GM12878 (cell line): Measurements from ENCODE around the gene SH2D2A. TPM values are rescaled to one million over a fixed set of nuclear protein-coding genes. Genes with fewer than 3 reads are reported as not detected.

Experiments used
- ATAC-seq: fragments of 200-7000 bp; cut with Tn5 transposase; 3 replicates; pipeline ENCODE4 v1.9.1; 2020; ENCODE audit warnings: mild to moderate bottlenecking, moderate library complexity
- BruUV-seq: library from RNA; stranded (reverse); fragments of 400-500 nt; replicated peaks from 2 replicates; lab custom pipeline; 2021; lab: Mats Ljungman, UMichigan
- CTCF ChIA-PET: fragments of 300-600 bp; sonication (Branson Sonifier 250); formaldehyde crosslinking; extraction: SDS; loops from one replicate; lab custom pipeline; 2021; ENCODE audit warnings: inconsistent platforms; lab: Yijun Ruan, JAX
- POLR2A ChIA-PET: fragments of 350-600 bp; formaldehyde crosslinking; extraction: SDS; loops from one replicate; lab custom pipeline; 2021; ENCODE audit warnings: inconsistent platforms; lab: Charles Lee
- RAD21 ChIA-PET: fragments of 300-600 bp; sonication (Branson Sonifier 250); formaldehyde crosslinking; loops from one replicate; lab custom pipeline; 2023; ENCODE audit warnings: antibody characterized with exemption; ENCODE audit not compliant: unreplicated experiment; lab: Charles Lee
- SMC1A ChIA-PET: fragments of 300-600 bp; sonication (Branson Sonifier 250); formaldehyde crosslinking; loops from one replicate; lab custom pipeline; 2023; ENCODE audit not compliant: unreplicated experiment, uncharacterized antibody; lab: Charles Lee
- DNase-seq: peaks from one replicate; pipeline ENCODE4 v3.0.0-alpha.2; 2011; ENCODE audit warnings: low read depth, low spot score
- FAIRE-seq: peaks from 3 replicates; lab custom pipeline; 2011; peaks lifted over from hg19 to GRCh38; lab: Jason Lieb, UNC
- H2AFZ ChIP-seq: 2 replicates; pipeline ENCODE4 v1.6.0; 2011; ENCODE audit warnings: low read depth, low read length, control low read depth; ENCODE audit not compliant: control insufficient read depth
- H3K27ac ChIP-seq: 2 replicates; pipeline ENCODE4 v1.5.1; 2011; ENCODE audit warnings: control low read depth; ENCODE audit not compliant: control insufficient read depth, insufficient read depth
- H3K27me3 ChIP-seq, 2 experiments: replicated peaks in 1 of 2; 2 replicates each; pipeline versions ENCODE4 v1.6.0 to v1.6.1; 2011; ENCODE audit warnings: low read length in 1 of 2; ENCODE audit not compliant: control insufficient read depth in 2 of 2, insufficient read depth in 2 of 2
- H3K36me3 ChIP-seq, 2 experiments: 2 replicates each; pipeline ENCODE4 v1.5.1; 2011; ENCODE audit warnings: low read length in 1 of 2; ENCODE audit not compliant: control insufficient read depth in 2 of 2, insufficient read depth in 2 of 2
- H3K4me1 ChIP-seq: 2 replicates; pipeline ENCODE4 v1.6.1; 2011; ENCODE audit warnings: mild to moderate bottlenecking, low read length, moderate library complexity, mixed read lengths; ENCODE audit not compliant: control insufficient read depth, insufficient read depth
- H3K4me2 ChIP-seq: 2 replicates; pipeline ENCODE4 v1.6.0; 2011; ENCODE audit warnings: control low read depth; ENCODE audit not compliant: control insufficient read depth, insufficient read depth
- H3K4me3 ChIP-seq: fragments of 200-600 bp; sonication (generic); 2 replicates; pipeline ENCODE4 v1.5.1; 2016
- H3K79me2 ChIP-seq: 2 replicates; pipeline ENCODE4 v1.6.0; 2011; ENCODE audit warnings: low read length; ENCODE audit not compliant: control insufficient read depth, insufficient read depth
- H3K9ac ChIP-seq: 2 replicates; pipeline ENCODE4 v1.8.0; 2011; ENCODE audit warnings: low read length, control low read depth, mixed read lengths; ENCODE audit not compliant: control insufficient read depth, insufficient read depth
- H3K9me3 ChIP-seq: replicated peaks from 3 replicates; pipeline ENCODE4 v1.5.1; 2011; ENCODE audit warnings: mild to moderate bottlenecking, low read length; ENCODE audit not compliant: control insufficient read depth, insufficient read depth
- H4K20me1 ChIP-seq: 2 replicates; pipeline ENCODE4 v1.6.0; 2011; ENCODE audit not compliant: control insufficient read depth, insufficient read depth
- BACH1 ChIP-seq: fragments of 450-650 bp; IDR thresholded peaks from 2 replicates; pipeline ENCODE4 v1.6.1; 2017; ENCODE audit warnings: mild to moderate bottlenecking, borderline replicate concordance
- CTCF ChIP-seq, 3 experiments: IDR thresholded peaks in 2 of 3; conservative IDR thresholded peaks in 1 of 3; 2 replicates each; pipeline ENCODE4 v1.5.1; 2011; ENCODE audit warnings: low read depth in 3 of 3, low read length in 3 of 3, mild to moderate bottlenecking in 3 of 3, control low read depth in 2 of 3, moderate library complexity in 2 of 3, inconsistent platforms in 1 of 3, mixed read lengths in 1 of 3; ENCODE audit not compliant: control insufficient read depth in 2 of 3, insufficient read depth in 1 of 3; ENCODE audit errors: extremely low read depth in 1 of 3
- IRF5 ChIP-seq: fragments of 450-650 bp; IDR thresholded peaks from 2 replicates; pipeline ENCODE4 v1.6.1; 2017; ENCODE audit warnings: borderline replicate concordance
- JUNB ChIP-seq: IDR thresholded peaks from 2 replicates; pipeline ENCODE4 v1.6.1; 2016; ENCODE audit warnings: antibody characterized with exemption, mild to moderate bottlenecking
- KAT2A ChIP-seq: conservative IDR thresholded peaks from 2 replicates; pipeline ENCODE4 v1.6.1; 2011; ENCODE audit warnings: low read depth, low read length; ENCODE audit not compliant: control insufficient read depth
- MEF2A ChIP-seq: IDR thresholded peaks from 2 replicates; pipeline ENCODE4 v1.6.1; 2011; ENCODE audit warnings: low read depth, mild to moderate bottlenecking, low read length, moderate library complexity; ENCODE audit not compliant: insufficient read depth
- MTA2 ChIP-seq: fragments of 450-650 bp; IDR thresholded peaks from 2 replicates; pipeline ENCODE4 v1.6.1; 2016; ENCODE audit warnings: low read depth, mild to moderate bottlenecking, moderate library complexity
- NBN ChIP-seq: fragments of 450-650 bp; IDR thresholded peaks from 2 replicates; pipeline ENCODE4 v1.6.1; 2016
- POLR2AphosphoS5 ChIP-seq: IDR thresholded peaks from 2 replicates; pipeline ENCODE4 v1.6.1; 2011; ENCODE audit warnings: mild to moderate bottlenecking, low read length, inconsistent platforms
- POU2F2 ChIP-seq: IDR thresholded peaks from 3 replicates; pipeline ENCODE4 v1.6.1; 2011; ENCODE audit warnings: low read depth, mild to moderate bottlenecking, low read length, borderline replicate concordance
- RUNX3 ChIP-seq: IDR thresholded peaks from 2 replicates; pipeline ENCODE4 v1.6.1; 2012; ENCODE audit warnings: low read length, inconsistent platforms
- SREBF1 ChIP-seq: IDR thresholded peaks from 2 replicates; pipeline ENCODE4 v1.6.1; 2012; ENCODE audit warnings: mild to moderate bottlenecking, low read length
- STAT1 ChIP-seq: fragments of 450-650 bp; conservative IDR thresholded peaks from 2 replicates; pipeline ENCODE4 v1.6.1; 2014; ENCODE audit warnings: antibody characterized with exemption, mild to moderate bottlenecking
- TAF1 ChIP-seq: IDR thresholded peaks from 2 replicates; pipeline ENCODE4 v1.6.1; 2011; ENCODE audit warnings: mild to moderate bottlenecking, low read depth, low read length, borderline replicate concordance
- USF2 ChIP-seq: IDR thresholded peaks from 2 replicates; pipeline ENCODE4 v1.6.1; 2011; ENCODE audit warnings: low read depth, low read length, improper control_type of control experiment, borderline replicate concordance
- WRNIP1 ChIP-seq: IDR thresholded peaks from 2 replicates; pipeline ENCODE4 v1.6.1; 2011; ENCODE audit warnings: low read depth, low read length, improper control_type of control experiment, borderline replicate concordance
- ZNF384 ChIP-seq: IDR thresholded peaks from 2 replicates; pipeline ENCODE4 v1.6.1; 2012; ENCODE audit warnings: low read depth, mild to moderate bottlenecking, low read length, improper control_type of control experiment, borderline replicate concordance
- ZNF622 ChIP-seq: fragments of 450-650 bp; IDR thresholded peaks from 2 replicates; pipeline ENCODE4 v1.6.1; 2017; ENCODE audit warnings: mild to moderate bottlenecking, inconsistent platforms
- WGBS: methylation state at CpG from one replicate; pipeline ENCODE4 v1.1.6; 2016; ENCODE audit warnings: low lambda C conversion rate; ENCODE audit not compliant: insufficient replicate concordance, insufficient coverage; ENCODE audit errors: missing lambda C conversion rate; 5-methylcytosine and 5-hydroxymethylcytosine counted together
- in situ Hi-C: fragments of 300-500 bp; cut with MboI; formaldehyde crosslinking; loops from 9 replicates; pipeline ENCODE4 v1.14.3; 2018; ENCODE audit warnings: mixed read lengths
- intact Hi-C: fragments of 100-400 bp; cut with micrococcal nuclease; formaldehyde crosslinking; loops from one replicate; pipeline ENCODE4 v1.14.2; 2022; ENCODE audit not compliant: unreplicated experiment
- polyA plus RNA-seq, 11 experiments: library from polyadenylated mRNA; depleted of rRNA in 4 of 11; unstranded in 6 of 11; stranded (reverse) in 5 of 11; fragments of >200 nt; fragmentation: Nextera tagmentation in 4 of 11; fragmentation: Illumina TruSeq in 1 of 11; extraction: Ambion mirVana in 4 of 11; extraction: Trizol in 1 of 11; gene quantifications; 1 replicate in 1 of 11; 2 replicates in 10 of 11; pipeline versions ENCODE4 v1.2.1 to v1.2.3, GENCODE V29; 2011 to 2016; ENCODE audit warnings: inconsistent platforms in 2 of 11, missing spikeins in 2 of 11, low read depth in 1 of 11
- total RNA-seq, 4 experiments: library from RNA; depleted of rRNA in 3 of 4; stranded (reverse); fragments of >200 nt in 3 of 4; fragmentation: Illumina TruSeq in 1 of 4; extraction: Trizol in 1 of 4; gene quantifications; 2 replicates each; pipeline versions ENCODE4 v1.2.1 to v1.2.3, GENCODE V29; 2013 to 2021
- TF ChIP-seq, protein P1 (sequence below): fragments of 450-650 bp; formaldehyde crosslinking; IDR thresholded peaks from 2 replicates; pipeline ENCODE4 v1.4.0; 2020; ENCODE audit warnings: mild to moderate bottlenecking, moderate library complexity

Gene SH2D2A
- total and polyA plus RNA-seq, 10 of the 15 experiments (the other 5 are each of a cell fraction or from before 2014, with no cell fraction given): 0.72 to 15.9 (median 7.0) TPM

- no peaks in the 10 kb centered on the region for H4K20me1 ChIP-seq
- BruUV-seq: no TSS peak
- H2AFZ ChIP-seq: no peak overlapping the region
- RAD21 ChIA-PET: no interaction called here
- no peaks in the 10 kb centered on the region for H3K9me3 ChIP-seq
- DNase-seq (no peak), ATAC-seq (no peak), FAIRE-seq (no peak)
- no peaks in the 10 kb centered on the region for H3K79me2 ChIP-seq
- H3K4me3 ChIP-seq: no peak overlapping the region
- H3K4me2 ChIP-seq: no peak overlapping the region
- in situ Hi-C loops: loop anchor here (5.0 kb wide), 2 partner anchors 62 to 177 kb away; no protein-coding TSS in a partner anchor
- H3K9ac ChIP-seq: no peak overlapping the region
- H3K27me3 ChIP-seq: peaks cover 1 to 9% of the 10 kb centered on the region in 2 experiments
- 47% methylated on average over 4 of the region's 4 CpGs for WGBS
- CTCF ChIA-PET: interaction anchor here (1.1 to 8.0 kb wide), 4 partner anchors 26 to 139 kb away, joined by 3 to 206 read pairs (median 8); no protein-coding TSS in a partner anchor
- no peak overlapping the region for H3K27ac ChIP-seq
- H3K36me3 ChIP-seq: no peaks in the 10 kb centered on the region
- intact Hi-C loops: no loop called here
- peaks cover 20% of the 10 kb centered on the region for H3K4me1 ChIP-seq
- SMC1A ChIA-PET: interaction anchor here (0.9 kb wide), 1 partner anchor 139 kb away, joined by 3 read pairs; no protein-coding TSS in a partner anchor
- POLR2A ChIA-PET: no interaction called here
- TF ChIP-seq CTCF (IDR thresholded peaks at IDR 0.05 in 2 of 3, conservative IDR thresholded peaks at IDR 0.05 in 1 of 3; ENCODE audit: control insufficient read depth in 2 of 3, extremely low read depth in 1 of 3, insufficient read depth in 1 of 3, low read depth in 3 of 3, low read length in 3 of 3) (no peak), ZNF622 (no peak), ZNF384 (no peak), JUNB (no peak), MEF2A (no peak), BACH1 (no peak), SREBF1 (no peak), TAF1 (no peak), RUNX3 (no peak), KAT2A (no peak), STAT1 (no peak), WRNIP1 (no peak), POU2F2 (no peak), IRF5 (no peak), USF2 (no peak), POLR2AphosphoS5 (no peak), NBN (no peak), MTA2 (no peak)
- TF ChIP-seq, protein P1, sequence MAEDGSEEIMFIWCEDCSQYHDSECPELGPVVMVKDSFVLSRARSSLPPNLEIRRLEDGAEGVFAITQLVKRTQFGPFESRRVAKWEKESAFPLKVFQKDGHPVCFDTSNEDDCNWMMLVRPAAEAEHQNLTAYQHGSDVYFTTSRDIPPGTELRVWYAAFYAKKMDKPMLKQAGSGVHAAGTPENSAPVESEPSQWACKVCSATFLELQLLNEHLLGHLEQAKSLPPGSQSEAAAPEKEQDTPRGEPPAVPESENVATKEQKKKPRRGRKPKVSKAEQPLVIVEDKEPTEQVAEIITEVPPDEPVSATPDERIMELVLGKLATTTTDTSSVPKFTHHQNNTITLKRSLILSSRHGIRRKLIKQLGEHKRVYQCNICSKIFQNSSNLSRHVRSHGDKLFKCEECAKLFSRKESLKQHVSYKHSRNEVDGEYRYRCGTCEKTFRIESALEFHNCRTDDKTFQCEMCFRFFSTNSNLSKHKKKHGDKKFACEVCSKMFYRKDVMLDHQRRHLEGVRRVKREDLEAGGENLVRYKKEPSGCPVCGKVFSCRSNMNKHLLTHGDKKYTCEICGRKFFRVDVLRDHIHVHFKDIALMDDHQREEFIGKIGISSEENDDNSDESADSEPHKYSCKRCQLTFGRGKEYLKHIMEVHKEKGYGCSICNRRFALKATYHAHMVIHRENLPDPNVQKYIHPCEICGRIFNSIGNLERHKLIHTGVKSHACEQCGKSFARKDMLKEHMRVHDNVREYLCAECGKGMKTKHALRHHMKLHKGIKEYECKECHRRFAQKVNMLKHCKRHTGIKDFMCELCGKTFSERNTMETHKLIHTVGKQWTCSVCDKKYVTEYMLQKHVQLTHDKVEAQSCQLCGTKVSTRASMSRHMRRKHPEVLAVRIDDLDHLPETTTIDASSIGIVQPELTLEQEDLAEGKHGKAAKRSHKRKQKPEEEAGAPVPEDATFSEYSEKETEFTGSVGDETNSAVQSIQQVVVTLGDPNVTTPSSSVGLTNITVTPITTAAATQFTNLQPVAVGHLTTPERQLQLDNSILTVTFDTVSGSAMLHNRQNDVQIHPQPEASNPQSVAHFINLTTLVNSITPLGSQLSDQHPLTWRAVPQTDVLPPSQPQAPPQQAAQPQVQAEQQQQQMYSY (CRISPR knock-in tag): no peak
Observed at GRCh38 chr1:156864796-156865195, 48.1 kb upstream of the SH2D2A start.
